ENCODE results near the gene MYL10. TPM values are rescaled to one million over a fixed set of nuclear protein-coding genes. Genes with fewer than 3 reads are reported as not detected.

MYL10 gene
- total RNA-seq, 1 donor from 2014 or later = not detected

DNA sequence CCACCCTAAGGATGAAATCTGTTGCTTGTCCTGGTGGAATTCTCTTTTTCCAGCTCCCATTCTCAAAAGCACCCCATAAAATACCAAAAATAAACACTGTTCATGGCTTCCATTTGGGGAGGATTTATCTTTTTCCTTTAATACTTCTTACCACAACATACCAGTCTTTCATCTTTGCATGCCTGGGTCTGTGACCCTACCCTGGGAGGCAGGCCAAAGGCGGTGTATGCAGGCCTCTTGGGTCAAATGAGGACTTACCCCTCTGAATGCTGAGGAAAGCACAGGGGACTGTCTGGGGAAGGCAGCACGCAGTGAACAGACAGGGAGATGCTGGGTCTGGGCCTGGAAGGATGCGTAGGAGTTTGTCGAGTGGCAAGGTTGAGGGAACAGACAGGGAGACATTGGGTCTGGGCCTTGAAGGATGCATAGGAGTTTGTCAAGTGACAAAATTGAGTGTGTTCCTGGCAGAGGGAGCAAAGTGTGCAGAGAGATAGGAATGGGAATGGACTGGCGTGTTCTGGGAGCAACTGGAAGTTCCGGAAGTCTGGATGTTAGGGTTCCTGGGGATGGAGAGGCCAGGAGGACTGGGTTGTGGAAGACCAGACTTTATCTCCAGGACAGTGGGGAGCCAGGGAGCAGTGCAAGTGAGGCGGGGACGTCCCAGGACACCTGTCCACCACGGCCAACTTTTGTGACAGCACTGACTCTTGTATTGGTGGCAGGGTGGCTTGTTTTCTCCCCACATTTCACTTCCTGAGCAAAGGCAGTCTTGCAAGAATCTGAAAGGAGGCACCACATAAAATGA, 40.8 kb downstream of the MYL10 start:
- ATAC-seq (no peak), DNase-seq (ENCODE audit: missing footprints) (no peak)
- intact Hi-C loops (cut with DNase I) = no loop called here

DNA sequence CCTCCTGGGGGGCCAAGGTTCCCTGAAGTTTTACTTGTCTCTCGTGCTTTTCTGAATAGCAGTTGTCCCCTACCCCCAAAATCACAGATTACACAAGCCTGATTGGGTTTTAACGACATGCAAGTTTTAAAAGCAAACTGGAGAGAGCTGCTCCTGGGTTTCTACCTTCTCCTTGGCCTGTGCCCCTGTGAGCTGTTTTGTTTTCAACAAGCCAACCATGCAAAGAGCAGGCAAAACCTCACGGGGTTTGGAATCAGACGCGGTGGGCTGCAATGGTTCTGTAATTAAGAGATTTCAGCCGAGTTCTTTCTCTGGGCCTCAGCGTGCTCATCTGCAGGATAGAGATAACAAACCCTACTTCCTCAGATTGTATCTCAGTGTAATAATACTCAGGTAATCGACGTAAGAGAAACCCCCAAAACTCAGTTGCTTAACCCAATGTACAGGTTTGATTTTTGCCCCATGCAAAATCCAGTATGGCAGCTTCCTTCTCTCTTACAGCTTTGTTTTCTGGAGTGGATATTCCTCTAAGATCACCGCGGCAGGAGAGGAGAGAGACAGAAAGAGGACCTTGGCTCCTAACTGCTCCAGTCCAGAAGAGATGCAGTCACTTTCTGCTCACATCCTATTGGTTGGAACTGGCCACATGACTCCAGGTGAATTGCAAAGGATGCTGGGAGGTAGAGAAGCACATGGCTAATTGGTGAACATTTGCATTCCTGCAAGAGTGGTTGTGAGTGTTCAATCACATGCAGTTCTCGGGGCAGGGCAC, 42.0 kb downstream of the MYL10 start:
- no peak for ATAC-seq
- no peak for DNase-seq (ENCODE audit: missing footprints)
- intact Hi-C loops (cut with DNase I) = no loop called here

DNA sequence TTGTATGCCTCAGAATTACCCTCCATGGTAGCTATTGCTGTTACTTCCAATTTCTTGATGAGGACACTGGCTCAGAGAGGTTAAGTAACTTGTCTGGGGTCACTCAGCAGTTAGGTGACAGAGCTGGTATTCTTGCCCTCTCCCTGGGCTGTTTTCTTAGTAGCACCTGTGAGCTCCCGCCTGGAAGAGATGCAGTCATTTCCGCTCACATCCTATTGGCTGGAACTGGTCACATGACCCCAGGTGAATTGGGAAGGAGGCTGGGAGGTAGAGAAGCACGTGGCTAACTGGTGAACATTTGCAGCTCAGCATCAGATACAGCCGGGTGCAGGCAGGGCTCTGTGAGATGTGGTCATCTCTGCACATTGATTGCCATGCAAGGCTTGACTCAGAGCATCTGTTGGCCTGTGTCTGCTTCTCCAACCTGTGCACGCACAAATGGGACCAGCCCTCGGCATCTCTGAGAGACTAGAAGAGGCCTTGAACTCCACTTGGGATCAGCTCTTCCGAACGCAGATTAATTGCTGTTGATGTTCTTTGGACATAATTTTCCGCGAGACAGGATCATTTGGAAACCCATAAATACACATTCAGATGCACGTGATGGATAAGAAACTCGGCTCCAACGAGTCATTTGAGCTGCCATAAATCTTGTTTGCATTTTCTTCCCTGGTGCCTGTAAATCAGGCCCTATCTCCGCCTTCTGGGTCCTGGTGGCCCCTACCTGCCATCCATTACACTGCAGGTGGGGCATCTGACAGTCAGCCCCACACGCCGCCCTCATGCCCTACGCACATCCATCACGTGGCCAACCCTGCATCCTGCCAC, 42.8 kb downstream of the MYL10 start:
- intact Hi-C loops (cut with DNase I) = no loop called here
- DNase-seq (ENCODE audit: missing footprints) (no peak), ATAC-seq (no peak)

DNA sequence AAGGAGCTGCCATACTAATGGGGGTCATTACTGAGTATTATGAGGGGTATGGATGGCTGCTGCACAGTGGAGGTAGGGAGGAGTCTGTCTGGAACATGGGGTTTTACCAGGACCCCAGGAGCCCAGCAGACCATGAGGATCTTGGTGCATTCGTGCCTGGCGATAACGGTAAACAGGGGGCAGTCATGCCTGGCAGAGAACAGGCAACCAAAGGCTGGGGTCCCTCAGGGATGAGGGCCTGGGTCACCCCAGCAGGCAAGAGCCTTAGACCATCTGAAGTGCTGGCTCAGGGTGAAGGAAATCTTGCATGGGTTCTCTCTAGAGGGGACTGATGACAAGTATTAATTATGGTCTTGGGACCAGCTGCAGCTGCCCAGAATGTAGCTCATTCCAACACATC, 46.1 kb downstream of the MYL10 start:
- DNase-seq (ENCODE audit: missing footprints) (no peak), ATAC-seq (no peak)
- intact Hi-C loops (cut with DNase I) = no loop called here

DNA sequence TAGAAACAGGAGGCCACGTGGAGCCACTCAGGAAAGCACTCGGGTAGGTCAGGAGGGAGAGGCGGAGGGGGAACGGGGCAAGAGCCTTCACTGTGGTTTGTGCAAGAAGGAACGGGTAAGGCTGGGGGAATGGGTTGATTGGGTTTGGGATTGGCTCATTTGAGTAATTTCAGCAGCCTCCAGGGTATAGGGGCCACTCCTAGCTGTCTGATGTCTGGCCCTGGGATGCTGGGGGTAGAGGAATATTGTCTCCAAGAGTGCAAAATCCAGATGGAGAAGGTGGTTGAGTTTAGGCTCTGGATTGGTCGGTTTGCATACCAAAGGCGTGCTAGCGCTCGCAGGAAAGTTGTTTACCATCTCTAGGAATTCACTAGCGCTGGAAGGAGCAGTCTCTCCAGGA, 47.2 kb downstream of the MYL10 start:
- intact Hi-C loops (cut with DNase I) = no loop called here
- no peak for ATAC-seq
- no peak for DNase-seq (ENCODE audit: missing footprints)

DNA sequence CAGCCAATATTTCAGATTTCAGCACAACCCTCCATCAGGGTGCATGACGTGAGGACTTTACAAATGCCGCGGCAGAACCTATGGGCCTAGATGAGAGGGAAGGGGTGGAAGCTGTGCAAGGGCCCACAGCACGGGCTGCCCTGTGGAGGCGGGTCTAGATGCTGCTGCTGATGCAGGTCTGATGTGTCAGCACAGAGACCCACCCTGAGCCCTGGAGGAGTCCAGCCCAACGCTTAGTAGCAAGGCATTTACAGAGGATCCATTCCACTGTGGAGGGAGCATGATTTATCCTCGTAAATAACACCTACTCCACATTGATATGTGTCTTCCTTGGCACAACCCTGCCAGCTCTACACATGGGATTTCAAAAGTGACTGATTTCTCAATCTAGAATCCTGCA, 48.5 kb downstream of the MYL10 start:
- intact Hi-C loops (cut with DNase I) = no loop called here
- ATAC-seq (no peak), DNase-seq (ENCODE audit: missing footprints) (no peak)

DNA sequence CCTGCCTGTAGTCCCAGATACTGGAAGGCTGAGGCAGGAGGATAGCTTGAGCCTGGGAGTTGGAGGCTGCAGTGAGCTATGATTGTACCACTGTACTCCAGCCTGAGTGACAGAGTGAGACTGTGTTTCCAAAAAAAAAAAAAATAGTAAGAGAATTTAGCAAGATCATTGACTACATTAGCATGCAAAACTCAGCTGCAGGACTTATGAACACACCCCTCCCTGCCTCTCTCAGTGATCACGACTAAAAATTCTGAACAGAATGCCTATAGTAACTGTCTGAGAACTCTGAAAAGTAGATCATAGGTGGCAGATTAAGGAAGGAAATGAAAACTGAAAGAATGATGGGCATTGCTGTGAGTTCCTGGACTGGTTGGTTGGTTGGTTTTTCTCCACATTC, 50.5 kb downstream of the MYL10 start:
- intact Hi-C loops (cut with DNase I) = no loop called here
- ATAC-seq (no peak), DNase-seq (ENCODE audit: missing footprints) (no peak)

DNA sequence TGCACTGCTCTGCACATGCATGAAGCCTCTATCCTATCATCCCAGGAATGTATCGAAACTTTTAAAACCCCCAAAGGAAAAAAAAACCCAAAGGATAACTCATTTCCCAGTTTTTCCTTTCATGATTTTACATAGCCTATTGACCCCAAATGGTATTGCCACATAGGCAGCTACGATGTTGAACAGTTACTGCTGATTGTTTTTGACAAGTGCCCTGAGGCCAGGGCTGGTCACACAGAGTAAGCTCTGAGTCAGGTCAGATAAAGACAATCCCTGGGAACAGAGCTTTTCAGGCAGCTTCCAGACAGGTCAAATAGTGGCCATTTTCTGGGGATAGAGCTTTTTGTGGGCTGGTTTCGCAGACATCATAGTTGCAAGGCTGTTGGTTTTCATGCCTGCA, 52.1 kb downstream of the MYL10 start:
- DNase-seq (ENCODE audit: missing footprints) (no peak), ATAC-seq (no peak)
- intact Hi-C loops (cut with DNase I) = no loop called here

DNA sequence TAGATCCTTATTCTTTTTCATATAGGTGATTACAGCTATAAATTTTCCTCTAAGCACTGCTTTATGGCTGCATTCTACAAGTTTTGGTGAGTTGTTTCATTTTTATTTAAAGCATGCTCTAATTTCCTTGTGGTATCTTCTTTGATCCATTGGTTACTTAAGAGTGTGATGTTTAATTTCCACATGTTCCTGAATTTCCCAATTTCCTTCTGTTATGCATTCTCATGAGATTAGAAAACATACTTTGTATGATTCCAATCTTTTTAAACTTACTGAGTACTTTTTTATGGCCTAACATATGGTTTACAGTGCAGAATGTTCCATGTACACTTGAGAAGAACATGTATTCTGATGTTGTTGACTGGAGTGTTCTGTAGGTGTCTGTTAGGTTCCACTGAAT, 53.4 kb downstream of the MYL10 start:
- intact Hi-C loops (cut with DNase I) = no loop called here
- no peak for DNase-seq (ENCODE audit: missing footprints)
- ATAC-seq = no peak

DNA sequence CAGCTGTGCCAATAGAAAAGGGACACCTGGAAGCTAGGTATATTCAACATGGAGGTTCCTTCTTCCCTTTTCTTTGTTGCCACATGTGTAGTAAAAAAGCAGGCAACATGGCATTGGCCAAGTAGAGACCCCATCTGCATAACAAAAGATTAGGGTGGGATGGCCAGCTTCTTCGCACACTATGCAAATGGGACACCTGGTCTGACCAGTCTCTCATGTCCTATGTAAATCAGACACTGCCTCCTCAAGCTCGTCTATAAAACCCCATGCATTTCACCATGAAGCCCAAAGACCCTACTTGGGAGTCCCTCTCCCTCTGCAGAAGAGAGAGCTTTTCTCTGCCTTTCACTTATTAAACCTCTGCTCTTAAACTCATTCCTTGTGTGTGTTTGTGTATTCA, 53.9 kb downstream of the MYL10 start:
- intact Hi-C loops (cut with DNase I) = no loop called here
- ATAC-seq (no peak), DNase-seq (ENCODE audit: missing footprints) (no peak)

DNA sequence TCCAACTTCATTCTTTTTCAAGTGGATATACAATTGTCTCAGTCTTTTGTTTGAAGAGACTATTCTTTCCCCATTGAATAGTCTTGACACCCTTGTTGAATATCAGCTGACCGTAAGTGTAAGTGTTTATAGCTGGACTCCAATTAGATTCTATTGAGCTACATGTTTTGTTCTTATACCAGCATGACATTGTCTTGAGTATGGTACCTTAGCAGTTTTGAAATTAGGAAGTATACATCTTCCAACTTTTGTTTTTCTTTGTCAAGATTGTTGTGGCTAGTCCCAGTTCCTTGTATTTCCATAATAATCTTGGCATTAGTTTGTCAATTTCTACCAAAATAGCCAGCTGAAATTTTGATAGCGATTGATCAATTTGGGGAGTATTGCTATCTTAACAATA, 56.9 kb downstream of the MYL10 start:
- no peak for ATAC-seq
- intact Hi-C loops (cut with DNase I) = no loop called here

DNA sequence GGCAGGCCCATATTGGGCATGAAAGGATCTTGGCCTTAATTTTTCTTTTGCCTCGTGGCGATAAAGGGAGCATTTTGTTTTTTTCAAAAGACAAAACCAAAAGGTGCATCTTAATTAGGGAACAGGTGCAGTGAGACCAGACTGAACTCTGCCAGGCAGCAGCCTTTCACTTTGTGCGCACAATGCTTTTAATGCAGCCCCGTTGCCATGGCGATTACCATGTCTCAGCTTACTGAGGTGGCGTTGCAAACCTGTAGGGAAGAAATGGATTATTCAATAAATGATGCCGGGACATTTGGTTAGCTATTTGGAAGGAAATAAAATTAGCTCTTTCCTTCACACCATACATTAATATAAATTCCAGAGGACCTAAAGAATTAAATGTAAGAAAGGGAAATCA, 61.9 kb downstream of the MYL10 start:
- ATAC-seq = no peak
- DNase-seq (ENCODE audit: missing footprints) = no peak
- intact Hi-C loops (cut with DNase I) = no loop called here

More for the DNA sequence above, 56.9 kb downstream of the MYL10 start:
- no peak for DNase-seq (ENCODE audit: missing footprints)

DNA sequence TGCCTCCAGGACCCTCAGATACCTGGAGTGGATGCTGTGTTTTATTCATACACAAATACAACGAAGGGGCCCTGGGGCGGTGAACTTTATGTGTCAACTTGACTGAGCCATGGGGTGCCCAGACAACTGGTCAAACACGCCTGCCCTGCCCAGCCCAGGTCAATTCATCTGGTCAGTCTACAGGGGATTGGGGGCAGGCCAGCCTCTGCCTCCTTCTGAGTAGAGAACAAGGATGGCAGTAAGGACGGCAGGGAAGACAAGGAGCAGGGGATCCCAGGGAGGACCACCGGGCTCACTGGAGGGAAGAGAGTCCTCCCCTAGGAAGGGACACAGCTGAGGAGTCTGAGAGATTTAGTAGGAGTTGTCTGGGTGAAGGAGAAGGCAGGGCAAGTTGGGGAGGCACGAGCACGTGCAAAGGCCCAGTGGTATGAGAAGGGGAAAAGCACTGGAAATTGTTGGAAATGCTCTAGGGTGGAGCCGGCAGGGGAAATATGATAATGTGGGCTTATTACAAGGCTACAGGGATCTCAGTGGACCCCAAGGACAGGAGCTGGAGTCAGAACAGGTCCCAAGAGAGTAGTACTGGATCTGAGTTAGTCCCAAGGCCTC, 63.4 kb downstream of the MYL10 start:
- ATAC-seq (no peak), DNase-seq (ENCODE audit: missing footprints) (no peak)
- intact Hi-C loops (cut with DNase I) = no loop called here

DNA sequence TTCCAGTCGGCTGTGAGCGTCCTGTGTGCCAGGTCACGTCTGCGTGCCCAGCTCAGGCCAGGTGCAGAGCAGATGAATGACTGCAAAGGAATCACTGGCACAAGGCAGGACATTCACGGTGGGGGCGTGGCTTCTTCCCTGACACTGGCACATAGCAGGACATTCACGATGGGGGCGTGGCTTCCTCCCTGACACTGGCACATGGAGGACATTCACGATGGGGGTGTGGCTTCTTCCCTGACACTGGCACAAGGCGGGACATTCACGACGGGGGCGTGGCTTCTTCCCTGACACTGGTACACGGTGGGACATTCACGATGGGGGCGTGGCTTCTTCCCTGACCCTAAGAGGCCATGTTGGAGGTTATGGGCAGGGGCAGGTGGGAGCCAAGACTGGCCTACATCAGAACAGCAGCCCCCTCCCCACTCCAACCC, 64.3 kb downstream of the MYL10 start:
- intact Hi-C loops (cut with DNase I) = no loop called here
- ATAC-seq = no peak
- no peak for DNase-seq (ENCODE audit: missing footprints)

DNA sequence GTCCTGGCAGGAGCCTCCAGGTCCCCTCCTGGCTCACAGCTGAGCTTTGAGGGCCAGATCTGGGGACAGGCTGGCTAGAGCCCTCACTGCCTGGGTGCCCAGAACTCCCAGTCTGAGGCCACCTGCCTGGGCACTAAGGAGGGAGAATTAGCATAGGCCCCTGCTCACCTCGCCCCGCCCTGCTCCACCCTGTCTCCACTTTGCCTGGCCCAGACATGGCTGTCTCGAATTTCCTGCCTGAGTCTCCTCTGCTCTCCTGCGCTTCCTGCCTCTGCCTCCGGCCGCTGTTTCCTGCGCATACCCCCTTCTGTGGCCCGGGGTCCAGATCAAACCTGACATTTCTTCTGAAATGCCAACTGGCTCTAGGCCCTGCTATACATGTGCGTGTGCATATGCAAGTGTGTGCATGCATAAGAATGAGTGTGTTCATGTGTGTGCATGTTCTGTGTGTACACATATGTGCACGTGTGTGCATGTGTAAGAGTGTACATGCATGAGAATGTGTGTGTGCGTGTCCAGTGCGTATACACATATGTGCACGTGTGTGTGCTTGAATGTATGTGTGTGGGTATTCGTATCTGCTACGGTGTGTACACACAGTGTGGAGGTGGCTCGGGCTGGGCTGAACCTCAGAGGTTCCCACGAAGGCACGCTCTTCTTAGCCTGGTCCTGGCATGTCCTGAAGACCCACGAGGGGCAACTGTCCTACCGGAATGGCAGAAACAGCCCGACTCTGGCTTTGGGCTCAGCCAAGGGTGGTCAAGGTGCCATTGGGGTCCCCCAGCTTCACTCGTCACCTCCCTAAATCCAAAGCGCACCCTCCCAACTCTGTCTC, 64.9 kb downstream of the MYL10 start:
- no peak for DNase-seq (ENCODE audit: missing footprints)
- intact Hi-C loops (cut with DNase I) = no loop called here
- ATAC-seq = no peak

All from Right ventricle myocardium inferior (tissue), 1 donor.